Fibroblast of peridontal ligament (primary cell): ENCODE data around the gene ST3GAL2.

Source experiments
- DNase-seq: peaks from one replicate; pipeline ENCODE4 v3.0.0-alpha.2; 2010; ENCODE audit errors: extremely low read depth

Gene ST3GAL2

GRCh38 chr16:70437582-70438557 is 1.0 kb downstream of the ST3GAL2 start:
- peak; percentile 41 for DNase-seq

- DNase-seq: peak; percentile 86
Measured at GRCh38 chr16:70437017-70437581, 1.8 kb downstream of the ST3GAL2 start.

- no peak for DNase-seq
Measured at GRCh38 chr16:70434484-70435260, 4.2 kb downstream of the ST3GAL2 start.

GRCh38 chr16:70433458-70434103 is 5.3 kb downstream of the ST3GAL2 start:
- peak; percentile 64 for DNase-seq

- DNase-seq: no peak
Measured at GRCh38 chr16:70432723-70433457, 6.0 kb downstream of the ST3GAL2 start.

GRCh38 chr16:70432356-70432722 is 6.6 kb downstream of the ST3GAL2 start:
- DNase-seq: no peak

- no peak for DNase-seq
Measured at GRCh38 chr16:70430667-70431536, 8.0 kb downstream of the ST3GAL2 start.

- no peak for DNase-seq
Measured at GRCh38 chr16:70429888-70430666, 8.8 kb downstream of the ST3GAL2 start.

- DNase-seq: peak; percentile 82
Measured at GRCh38 chr16:70428178-70428998, 10.5 kb downstream of the ST3GAL2 start.

- DNase-seq: no peak
Measured at GRCh38 chr16:70427786-70428177, 11.1 kb downstream of the ST3GAL2 start.

GRCh38 chr16:70422543-70422942 is 16.4 kb downstream of the ST3GAL2 start:
- no peak for DNase-seq

GRCh38 chr16:70421473-70422311 is 17.2 kb downstream of the ST3GAL2 start:
- no peak for DNase-seq

GRCh38 chr16:70421014-70421413 is 17.9 kb downstream of the ST3GAL2 start:
- DNase-seq: no peak

GRCh38 chr16:70419384-70420327 is 19.2 kb downstream of the ST3GAL2 start:
- no peak for DNase-seq

GRCh38 chr16:70418993-70419318 is 19.9 kb downstream of the ST3GAL2 start:
- no peak for DNase-seq

- DNase-seq: no peak
Measured at GRCh38 chr16:70418274-70418992, 20.5 kb downstream of the ST3GAL2 start.
